WTC11 (cell line): Measurements from ENCODE around the gene HLF. TPM values are rescaled to one million over a fixed set of nuclear protein-coding genes. Genes with fewer than 3 reads are reported as not detected.

Experiments
- ATAC-seq: fragments of 200-7000 bp; cut with Tn5 transposase; 2 replicates; pipeline ENCODE4 v1.10.0; 2021; ENCODE audit warnings: mild to moderate bottlenecking, moderate library complexity
- CTCF ChIA-PET: fragments of 300-600 bp; sonication (Branson Sonifier 250); formaldehyde crosslinking; loops from one replicate; lab custom pipeline; 2021; ENCODE audit warnings: antibody characterized with exemption; lab: Charles Lee
- POLR2A ChIA-PET: fragments of 350-600 bp; sonication (Branson Sonifier 250); formaldehyde crosslinking; loops from one replicate; lab custom pipeline; 2021; ENCODE audit warnings: antibody characterized with exemption; lab: Charles Lee
- DNase-seq: peaks from one replicate; pipeline ENCODE4 v3.0.0; 2021; ENCODE audit warnings: low spot score
- H3K27ac Mint-ChIP-seq: 2 replicates; pipeline ENCODE4 v1.8.0; 2021; ENCODE audit warnings: mixed read lengths
- H3K27me3 Mint-ChIP-seq: 2 replicates; pipeline ENCODE4 v1.8.0; 2021; ENCODE audit warnings: low read depth, mild to moderate bottlenecking, moderate library complexity, mixed read lengths
- H3K36me3 Mint-ChIP-seq: 2 replicates; pipeline ENCODE4 v1.8.0; 2021; ENCODE audit warnings: mixed read lengths
- H3K4me1 Mint-ChIP-seq: 2 replicates; pipeline ENCODE4 v1.8.0; 2022; ENCODE audit warnings: mixed read lengths
- H3K4me3 Mint-ChIP-seq: 2 replicates; pipeline ENCODE4 v1.8.0; 2021; ENCODE audit warnings: mild to moderate bottlenecking, moderate library complexity, mixed read lengths
- H3K9me3 Mint-ChIP-seq: 2 replicates; pipeline ENCODE4 v1.8.0; 2021; ENCODE audit warnings: mixed read lengths
- CREM ChIP-seq: sonication (generic); formaldehyde crosslinking; IDR thresholded peaks from 2 replicates; pipeline ENCODE4 v1.8.1; 2022; ENCODE audit warnings: mild to moderate bottlenecking, missing genetic modification reagents, moderate library complexity
- FOXJ3 ChIP-seq: sonication (generic); formaldehyde crosslinking; IDR thresholded peaks from 2 replicates; pipeline ENCODE4 v1.9.0; 2021; ENCODE audit warnings: missing genetic modification reagents, mild to moderate bottlenecking, borderline replicate concordance
- GABPB1 ChIP-seq: sonication (generic); formaldehyde crosslinking; IDR thresholded peaks from 2 replicates; pipeline ENCODE4 v1.8.1; 2023; ENCODE audit warnings: mild to moderate bottlenecking, missing genetic modification reagents
- GTF2I ChIP-seq: fragments of 250-450 bp; sonication (Bioruptor Pico); conservative IDR thresholded peaks from 2 replicates; pipeline ENCODE4 v1.4.0; 2021; ENCODE audit warnings: mild to moderate bottlenecking
- JAZF1 ChIP-seq: fragments of 250-450 bp; sonication (Bioruptor Pico); IDR thresholded peaks from 2 replicates; pipeline ENCODE4 v1.9.0; 2021; ENCODE audit warnings: moderate library complexity, mild to moderate bottlenecking, inconsistent platforms
- MXD4 ChIP-seq: fragments of 250-450 bp; sonication (Bioruptor Pico); IDR thresholded peaks from 2 replicates; pipeline ENCODE4 v1.8.0; 2021; ENCODE audit warnings: mild to moderate bottlenecking, moderate library complexity, borderline replicate concordance
- NFYB ChIP-seq: sonication (generic); formaldehyde crosslinking; conservative IDR thresholded peaks from 2 replicates; pipeline ENCODE4 v1.8.0; 2022; ENCODE audit warnings: low read depth, missing genetic modification reagents
- PRRX2 ChIP-seq: fragments of 250-450 bp; sonication (Bioruptor Pico); IDR thresholded peaks from 2 replicates; pipeline ENCODE4 v1.8.0; 2021; ENCODE audit warnings: mild to moderate bottlenecking
- TEAD4 ChIP-seq: sonication (generic); formaldehyde crosslinking; IDR thresholded peaks from 2 replicates; pipeline ENCODE4 v1.8.0; 2022; ENCODE audit warnings: mild to moderate bottlenecking, missing genetic modification reagents
- ZNF138 ChIP-seq: sonication (generic); formaldehyde crosslinking; conservative IDR thresholded peaks from 2 replicates; pipeline ENCODE4 v1.8.1; 2022; ENCODE audit warnings: mild to moderate bottlenecking, moderate library complexity, missing genetic modification reagents
- ZNF232 ChIP-seq: sonication (generic); formaldehyde crosslinking; IDR thresholded peaks from 2 replicates; pipeline ENCODE4 v1.8.0; 2022; ENCODE audit warnings: mild to moderate bottlenecking, missing genetic modification reagents
- total RNA-seq: library from RNA; stranded (reverse); gene quantifications from 3 replicates; pipeline ENCODE4 v1.2.3, GENCODE V29; 2021
- TF ChIP-seq, protein P1 (sequence below): sonication (generic); formaldehyde crosslinking; IDR thresholded peaks from 2 replicates; pipeline ENCODE4 v1.8.0; 2022; ENCODE audit warnings: mild to moderate bottlenecking, missing genetic modification reagents
- TF ChIP-seq, protein P2 (sequence below): fragments of 200-600 bp; IDR thresholded peaks from 2 replicates; pipeline ENCODE4 v1.8.0; 2022; ENCODE audit warnings: antibody characterized with exemption
- TF ChIP-seq, protein P3 (sequence below): fragments of 250-450 bp; sonication (Bioruptor Pico); IDR thresholded peaks from 2 replicates; pipeline ENCODE4 v1.9.0; 2021; ENCODE audit warnings: moderate library complexity, mild to moderate bottlenecking, inconsistent platforms, borderline replicate concordance
- TF ChIP-seq, protein P4 (sequence below): sonication (generic); formaldehyde crosslinking; IDR thresholded peaks from 2 replicates; pipeline ENCODE4 v1.8.1; 2022; ENCODE audit warnings: mild to moderate bottlenecking, missing genetic modification reagents, moderate library complexity, borderline replicate concordance
- TF ChIP-seq, protein P5 (sequence below): sonication (generic); formaldehyde crosslinking; IDR thresholded peaks from 2 replicates; pipeline ENCODE4 v1.8.0; 2023; ENCODE audit warnings: mild to moderate bottlenecking, missing genetic modification reagents
- TF ChIP-seq, protein P6 (sequence below): sonication (generic); formaldehyde crosslinking; IDR thresholded peaks from 2 replicates; pipeline ENCODE4 v1.8.0; 2022; ENCODE audit warnings: mild to moderate bottlenecking, missing genetic modification reagents

Gene HLF
- total RNA-seq, 1 experiment from 2014 or later = 0.31 TPM

DNA sequence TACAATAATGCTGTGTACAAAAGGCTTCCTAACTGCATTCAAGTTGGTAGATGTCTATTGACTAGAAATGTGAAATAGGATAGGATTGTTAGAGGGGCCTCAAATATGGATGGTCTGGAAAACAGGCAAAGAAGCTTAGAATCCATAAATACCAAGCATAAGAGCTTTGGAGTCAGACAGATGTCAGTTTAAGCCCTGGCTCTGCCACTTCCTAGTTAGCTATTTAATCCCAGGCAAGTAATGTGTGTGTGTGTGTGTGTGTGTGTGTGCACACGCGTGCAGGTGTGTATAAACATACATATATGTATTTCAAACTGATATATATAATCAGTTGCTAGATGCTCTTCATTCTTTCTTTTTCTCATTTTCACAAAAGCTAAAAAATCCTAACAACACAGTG is 90.2 kb downstream of the HLF start (continued):
- TF ChIP-seq, protein P1, sequence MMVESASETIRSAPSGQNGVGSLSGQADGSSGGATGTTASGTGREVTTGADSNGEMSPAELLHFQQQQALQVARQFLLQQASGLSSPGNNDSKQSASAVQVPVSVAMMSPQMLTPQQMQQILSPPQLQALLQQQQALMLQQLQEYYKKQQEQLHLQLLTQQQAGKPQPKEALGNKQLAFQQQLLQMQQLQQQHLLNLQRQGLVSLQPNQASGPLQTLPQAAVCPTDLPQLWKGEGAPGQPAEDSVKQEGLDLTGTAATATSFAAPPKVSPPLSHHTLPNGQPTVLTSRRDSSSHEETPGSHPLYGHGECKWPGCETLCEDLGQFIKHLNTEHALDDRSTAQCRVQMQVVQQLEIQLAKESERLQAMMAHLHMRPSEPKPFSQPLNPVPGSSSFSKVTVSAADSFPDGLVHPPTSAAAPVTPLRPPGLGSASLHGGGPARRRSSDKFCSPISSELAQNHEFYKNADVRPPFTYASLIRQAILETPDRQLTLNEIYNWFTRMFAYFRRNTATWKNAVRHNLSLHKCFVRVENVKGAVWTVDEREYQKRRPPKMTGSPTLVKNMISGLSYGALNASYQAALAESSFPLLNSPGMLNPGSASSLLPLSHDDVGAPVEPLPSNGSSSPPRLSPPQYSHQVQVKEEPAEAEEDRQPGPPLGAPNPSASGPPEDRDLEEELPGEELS (CRISPR knock-in tag) = no peak

DNA sequence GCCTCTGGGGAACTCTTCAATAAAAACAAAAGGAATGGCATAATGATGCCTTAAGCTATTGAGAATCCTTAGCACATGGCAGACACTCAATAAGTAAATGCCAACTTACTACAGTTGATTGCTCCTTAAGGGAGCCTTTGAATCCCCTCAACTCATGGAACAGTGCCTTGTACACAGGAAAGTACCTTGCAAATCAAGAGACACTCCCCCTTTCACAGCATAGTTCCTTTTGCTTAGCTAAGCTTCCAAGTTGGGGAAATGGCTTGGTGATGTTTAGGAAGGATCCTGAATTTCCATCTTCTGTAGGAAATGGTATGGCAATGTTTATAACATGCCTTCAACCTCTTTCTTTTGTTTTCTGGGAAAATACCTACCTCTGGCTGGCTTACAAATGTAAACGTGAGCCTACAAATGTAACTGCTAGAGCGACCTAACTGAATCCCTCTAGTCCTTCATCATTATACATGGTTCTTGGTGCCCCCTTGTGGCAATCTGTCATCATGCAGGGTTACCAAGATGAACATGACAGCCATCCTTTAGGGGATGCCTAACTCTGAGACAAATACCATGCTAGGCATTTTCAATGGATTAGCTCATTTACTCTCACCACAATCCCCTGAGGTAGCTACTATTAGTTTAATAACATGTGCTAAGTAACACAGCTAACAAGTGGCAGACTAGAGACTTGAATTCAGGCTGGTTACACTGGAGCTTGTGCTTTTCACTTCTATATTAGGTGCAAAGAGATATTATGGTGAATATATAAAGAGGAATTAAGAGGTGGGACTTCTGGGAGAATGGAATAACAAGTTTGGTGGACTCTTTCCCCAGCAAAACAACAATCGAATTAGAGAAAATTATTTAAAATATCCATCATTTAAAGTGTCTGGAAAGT is 91.9 kb downstream of the HLF start:
- DNase-seq = peak; percentile 88
- Mint-ChIP-seq H3K9me3 (peaks cover 17% of the 10 kb centered on the region), H3K4me3 (no peak overlapping the region), H3K4me1 (peaks cover 9% of the 10 kb centered on the region)
- CTCF ChIA-PET = interaction anchor here (0.6 to 3.7 kb wide), 23 partner anchors 9 to 364 kb away, joined by 3 to 22 read pairs (median 3); no protein-coding TSS in a partner anchor
- TF ChIP-seq ZNF232 (CRISPR knock-in tag) (no peak), GABPB1 (CRISPR knock-in tag) (peak; percentile 35; the same call in 1 of the 2 replicates)
- TF ChIP-seq, protein P2, sequence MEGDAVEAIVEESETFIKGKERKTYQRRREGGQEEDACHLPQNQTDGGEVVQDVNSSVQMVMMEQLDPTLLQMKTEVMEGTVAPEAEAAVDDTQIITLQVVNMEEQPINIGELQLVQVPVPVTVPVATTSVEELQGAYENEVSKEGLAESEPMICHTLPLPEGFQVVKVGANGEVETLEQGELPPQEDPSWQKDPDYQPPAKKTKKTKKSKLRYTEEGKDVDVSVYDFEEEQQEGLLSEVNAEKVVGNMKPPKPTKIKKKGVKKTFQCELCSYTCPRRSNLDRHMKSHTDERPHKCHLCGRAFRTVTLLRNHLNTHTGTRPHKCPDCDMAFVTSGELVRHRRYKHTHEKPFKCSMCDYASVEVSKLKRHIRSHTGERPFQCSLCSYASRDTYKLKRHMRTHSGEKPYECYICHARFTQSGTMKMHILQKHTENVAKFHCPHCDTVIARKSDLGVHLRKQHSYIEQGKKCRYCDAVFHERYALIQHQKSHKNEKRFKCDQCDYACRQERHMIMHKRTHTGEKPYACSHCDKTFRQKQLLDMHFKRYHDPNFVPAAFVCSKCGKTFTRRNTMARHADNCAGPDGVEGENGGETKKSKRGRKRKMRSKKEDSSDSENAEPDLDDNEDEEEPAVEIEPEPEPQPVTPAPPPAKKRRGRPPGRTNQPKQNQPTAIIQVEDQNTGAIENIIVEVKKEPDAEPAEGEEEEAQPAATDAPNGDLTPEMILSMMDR = peak; percentile 78
- TF ChIP-seq, all 79 proteins: peak for 2
- Mint-ChIP-seq H3K27me3 (no peaks in the 10 kb centered on the region), H3K36me3 (peaks cover 10% of the 10 kb centered on the region), H3K27ac (no peak overlapping the region)
- POLR2A ChIA-PET = interaction anchor here (0.5 kb wide), 1 partner anchor 253 kb away, joined by 5 read pairs; no protein-coding TSS in a partner anchor
- ATAC-seq = peak; percentile 100

DNA sequence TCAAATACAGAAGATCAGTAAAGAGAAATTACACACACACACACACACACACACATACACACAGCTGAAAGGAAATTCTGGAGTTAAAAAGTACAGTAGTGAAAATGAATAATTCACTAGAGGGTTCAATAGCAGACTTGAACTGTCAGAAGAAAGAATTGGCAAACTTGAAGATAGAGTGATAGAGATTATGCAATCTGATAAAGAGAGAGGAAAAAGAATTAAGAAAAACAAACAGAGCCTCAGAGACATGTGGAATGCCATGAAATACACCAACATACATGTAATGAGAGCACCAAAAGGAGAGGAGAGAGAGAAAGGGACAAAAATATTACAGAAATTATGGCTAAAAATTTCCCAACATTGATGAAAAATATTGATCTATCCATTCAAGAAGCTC is 96.2 kb downstream of the HLF start:
- POLR2A ChIA-PET = no interaction called here
- H3K36me3 Mint-ChIP-seq = peaks cover 10% of the 10 kb centered on the region
- H3K27ac Mint-ChIP-seq = no peak overlapping the region
- ATAC-seq (no peak), DNase-seq (no peak)
- TF ChIP-seq PRRX2 (CRISPR knock-in tag) = no peak
- no peak for TF ChIP-seq JAZF1
- TF ChIP-seq, protein P3, sequence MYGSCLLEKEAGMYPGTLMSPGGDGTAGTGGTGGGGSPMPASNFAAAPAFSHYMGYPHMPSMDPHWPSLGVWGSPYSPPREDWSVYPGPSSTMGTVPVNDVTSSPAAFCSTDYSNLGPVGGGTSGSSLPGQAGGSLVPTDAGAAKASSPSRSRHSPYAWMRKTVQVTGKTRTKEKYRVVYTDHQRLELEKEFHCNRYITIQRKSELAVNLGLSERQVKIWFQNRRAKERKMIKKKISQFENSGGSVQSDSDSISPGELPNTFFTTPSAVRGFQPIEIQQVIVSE (CRISPR knock-in tag) = no peak
- no peak for TF ChIP-seq ZNF138
- TF ChIP-seq, protein P4, sequence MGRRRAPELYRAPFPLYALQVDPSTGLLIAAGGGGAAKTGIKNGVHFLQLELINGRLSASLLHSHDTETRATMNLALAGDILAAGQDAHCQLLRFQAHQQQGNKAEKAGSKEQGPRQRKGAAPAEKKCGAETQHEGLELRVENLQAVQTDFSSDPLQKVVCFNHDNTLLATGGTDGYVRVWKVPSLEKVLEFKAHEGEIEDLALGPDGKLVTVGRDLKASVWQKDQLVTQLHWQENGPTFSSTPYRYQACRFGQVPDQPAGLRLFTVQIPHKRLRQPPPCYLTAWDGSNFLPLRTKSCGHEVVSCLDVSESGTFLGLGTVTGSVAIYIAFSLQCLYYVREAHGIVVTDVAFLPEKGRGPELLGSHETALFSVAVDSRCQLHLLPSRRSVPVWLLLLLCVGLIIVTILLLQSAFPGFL (CRISPR knock-in tag) = no peak
- no peak for TF ChIP-seq GTF2I (CRISPR knock-in tag)
- TF ChIP-seq NFYB (CRISPR knock-in tag) = no peak
- H3K4me1 Mint-ChIP-seq = peaks cover 32% of the 10 kb centered on the region
- no peak overlapping the region for H3K4me3 Mint-ChIP-seq
- no peaks in the 10 kb centered on the region for H3K27me3 Mint-ChIP-seq
- peaks cover 19% of the 10 kb centered on the region for H3K9me3 Mint-ChIP-seq
- CTCF ChIA-PET = no interaction called here

DNA sequence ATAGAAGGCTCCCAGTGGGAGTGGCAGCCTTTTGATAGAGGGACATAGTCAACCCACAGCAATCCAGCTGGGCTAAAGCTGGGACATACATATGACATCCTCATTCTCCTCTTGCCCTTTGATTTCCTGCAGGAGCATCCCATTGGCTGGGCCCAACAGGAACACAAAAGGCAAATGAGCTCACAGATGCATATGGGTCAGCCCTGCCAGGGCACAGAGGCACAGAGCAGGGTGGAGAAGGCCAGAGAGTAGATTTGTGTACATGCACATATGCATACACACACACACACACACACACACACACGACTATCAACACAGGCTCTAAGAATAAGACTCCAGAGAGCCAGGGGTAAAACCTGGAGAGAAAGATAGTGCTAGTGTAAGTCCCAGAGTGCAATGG is 98.3 kb downstream of the HLF start:
- no peak overlapping the region for H3K4me3 Mint-ChIP-seq
- peak; percentile 32 for ATAC-seq
- peaks cover 10% of the 10 kb centered on the region for H3K36me3 Mint-ChIP-seq
- H3K27ac Mint-ChIP-seq = no peak overlapping the region
- H3K4me1 Mint-ChIP-seq = peaks cover 26% of the 10 kb centered on the region
- ChIA-PET CTCF (interaction anchor here (0.6 to 1.9 kb wide), 2 partner anchors 15 to 153 kb away, joined by 4 read pairs; no protein-coding TSS in a partner anchor), POLR2A (interaction anchor here (0.6 kb wide), 1 partner anchor 354 kb away, joined by 3 read pairs; no protein-coding TSS in a partner anchor)
- no peak for DNase-seq
- H3K9me3 Mint-ChIP-seq = peaks cover 19% of the 10 kb centered on the region
- no peaks in the 10 kb centered on the region for H3K27me3 Mint-ChIP-seq
- TF ChIP-seq, protein P1 (CRISPR knock-in tag) = no peak
- TF ChIP-seq, protein P5, sequence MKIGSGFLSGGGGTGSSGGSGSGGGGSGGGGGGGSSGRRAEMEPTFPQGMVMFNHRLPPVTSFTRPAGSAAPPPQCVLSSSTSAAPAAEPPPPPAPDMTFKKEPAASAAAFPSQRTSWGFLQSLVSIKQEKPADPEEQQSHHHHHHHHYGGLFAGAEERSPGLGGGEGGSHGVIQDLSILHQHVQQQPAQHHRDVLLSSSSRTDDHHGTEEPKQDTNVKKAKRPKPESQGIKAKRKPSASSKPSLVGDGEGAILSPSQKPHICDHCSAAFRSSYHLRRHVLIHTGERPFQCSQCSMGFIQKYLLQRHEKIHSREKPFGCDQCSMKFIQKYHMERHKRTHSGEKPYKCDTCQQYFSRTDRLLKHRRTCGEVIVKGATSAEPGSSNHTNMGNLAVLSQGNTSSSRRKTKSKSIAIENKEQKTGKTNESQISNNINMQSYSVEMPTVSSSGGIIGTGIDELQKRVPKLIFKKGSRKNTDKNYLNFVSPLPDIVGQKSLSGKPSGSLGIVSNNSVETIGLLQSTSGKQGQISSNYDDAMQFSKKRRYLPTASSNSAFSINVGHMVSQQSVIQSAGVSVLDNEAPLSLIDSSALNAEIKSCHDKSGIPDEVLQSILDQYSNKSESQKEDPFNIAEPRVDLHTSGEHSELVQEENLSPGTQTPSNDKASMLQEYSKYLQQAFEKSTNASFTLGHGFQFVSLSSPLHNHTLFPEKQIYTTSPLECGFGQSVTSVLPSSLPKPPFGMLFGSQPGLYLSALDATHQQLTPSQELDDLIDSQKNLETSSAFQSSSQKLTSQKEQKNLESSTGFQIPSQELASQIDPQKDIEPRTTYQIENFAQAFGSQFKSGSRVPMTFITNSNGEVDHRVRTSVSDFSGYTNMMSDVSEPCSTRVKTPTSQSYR (CRISPR knock-in tag) = no peak
- no peak for TF ChIP-seq FOXJ3 (CRISPR knock-in tag)
- TF ChIP-seq TEAD4 = no peak
- no peak for TF ChIP-seq CREM (CRISPR knock-in tag)
- no peak for TF ChIP-seq MXD4 (CRISPR knock-in tag)
- TF ChIP-seq, protein P6, sequence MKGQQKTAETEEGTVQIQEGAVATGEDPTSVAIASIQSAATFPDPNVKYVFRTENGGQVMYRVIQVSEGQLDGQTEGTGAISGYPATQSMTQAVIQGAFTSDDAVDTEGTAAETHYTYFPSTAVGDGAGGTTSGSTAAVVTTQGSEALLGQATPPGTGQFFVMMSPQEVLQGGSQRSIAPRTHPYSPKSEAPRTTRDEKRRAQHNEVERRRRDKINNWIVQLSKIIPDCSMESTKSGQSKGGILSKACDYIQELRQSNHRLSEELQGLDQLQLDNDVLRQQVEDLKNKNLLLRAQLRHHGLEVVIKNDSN (CRISPR knock-in tag) = no peak
